OCI-LY1 (cell line): ENCODE data around the gene OR1F1.
A peak's percentile ranks its signal among the peaks of the same experiment; 100 is the strongest.

Experiments
- CTCF ChIP-seq: fragments of 200-600 bp; sonication (generic), shearing (Covaris generic); IDR thresholded peaks from 2 replicates; pipeline ENCODE4 v1.5.1; 2017; ENCODE audit warnings: mild to moderate bottlenecking, antibody characterized with exemption, low read length, moderate library complexity, mixed read lengths
- EZH2 ChIP-seq: fragments of 200-600 bp; sonication (generic), shearing (Covaris generic); IDR thresholded peaks from 2 replicates; pipeline ENCODE4 v1.8.0; 2017; ENCODE audit warnings: borderline replicate concordance, mixed run types, mild to moderate bottlenecking, antibody characterized with exemption, low read length, moderate library complexity, mixed read lengths

GRCh38 chr16:3149630-3150345 is 38.2 kb upstream of the OR1F1 start:
- TF ChIP-seq CTCF, result peak; percentile 62; the same call in 1 of the 2 replicates
- TF ChIP-seq EZH2, result no peak
